G401 (cell line): Measurements from ENCODE around the gene PCMTD2. TPM values are rescaled to one million over a fixed set of nuclear protein-coding genes. Genes with fewer than 3 reads are reported as not detected.

Experiments used
- total RNA-seq: library from RNA; depleted of rRNA; stranded (reverse); fragments of >200 nt; shearing (Covaris generic); gene quantifications from 2 replicates; pipeline ENCODE4 v1.2.3, GENCODE V29; 2014; rRNA removed

PCMTD2 gene
- total RNA-seq, 1 experiment from 2014 or later = 64.1 TPM

Other genes starting within 250 kb of the PCMTD2 start
- 0.81 and 1.8 TPM in 2 replicates for gene C20orf204, start 219.6 kb upstream of the PCMTD2 start, total RNA-seq
- gene SOX18, start 206.1 kb upstream of the PCMTD2 start, total RNA-seq = 1.2 TPM in 1 of 2 replicates, not detected in the other
- 29.2 and 44.0 TPM in 2 replicates for gene TCEA2, start 192.6 kb upstream of the PCMTD2 start, total RNA-seq
- gene RGS19, start 176.2 kb upstream of the PCMTD2 start, total RNA-seq = 32.9 and 33.4 TPM in 2 replicates
- gene OPRL1, start 175.7 kb upstream of the PCMTD2 start, total RNA-seq = 4.2 and 5.0 TPM in 2 replicates
- gene LKAAEAR1, start 171.3 kb upstream of the PCMTD2 start, total RNA-seq = not detected in 2 replicates
- gene NPBWR2, start 148.2 kb upstream of the PCMTD2 start, total RNA-seq = not detected in 2 replicates
- gene MYT1, start 91.3 kb upstream of the PCMTD2 start, total RNA-seq = 0.12 and 0.20 TPM in 2 replicates